Peyer's patch (tissue), 4 donors: ENCODE measurements around the gene KLHL29.

Source experiments
- POLR2A ChIP-seq, 2 donors: fragments of 450-650 bp; IDR thresholded peaks; one replicate each; pipeline ENCODE4 v1.5.1; 2017; ENCODE audit warnings: antibody characterized with exemption in 2 of 2, mild to moderate bottlenecking in 2 of 2, moderate library complexity in 2 of 2
- TF ChIP-seq, protein P1 (sequence below), 6 experiments: fragments of 450-650 bp in 4 of 6; fragments of 200-600 bp in 2 of 6; sonication (generic) in 1 of 6; IDR thresholded peaks; one replicate each; pipeline ENCODE4 v1.5.1; 2017 to 2019; ENCODE audit warnings: antibody characterized with exemption in 6 of 6, mild to moderate bottlenecking in 3 of 6, moderate library complexity in 1 of 6

DNA sequence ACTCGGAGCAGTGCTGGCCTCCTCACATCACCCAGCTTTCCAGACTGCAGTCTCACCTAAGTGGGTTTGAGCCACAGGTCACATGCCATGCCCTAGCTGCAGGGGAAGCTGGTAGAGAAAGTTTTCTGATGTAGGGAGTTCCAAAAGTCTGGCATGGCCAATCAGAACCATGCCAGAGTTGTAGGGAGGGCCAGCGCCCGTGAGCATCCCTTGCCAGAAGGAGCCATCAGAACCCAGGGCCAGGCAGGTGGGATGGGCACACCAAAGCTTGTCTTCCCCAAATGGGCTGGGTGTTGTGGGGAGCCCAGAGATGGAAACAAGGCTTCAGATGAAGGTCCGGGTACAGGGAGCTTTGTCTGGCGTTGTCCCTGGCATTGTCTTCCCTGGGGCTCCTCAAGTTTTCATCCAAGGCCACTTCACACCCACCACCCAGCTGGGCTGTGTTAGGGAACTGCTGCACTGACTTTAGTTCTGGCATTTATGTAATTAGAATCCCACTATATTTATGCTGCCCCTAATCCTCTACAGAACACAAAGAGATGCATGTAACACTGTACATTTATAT is 247.9 kb downstream of the KLHL29 start:
- TF ChIP-seq, protein P1, sequence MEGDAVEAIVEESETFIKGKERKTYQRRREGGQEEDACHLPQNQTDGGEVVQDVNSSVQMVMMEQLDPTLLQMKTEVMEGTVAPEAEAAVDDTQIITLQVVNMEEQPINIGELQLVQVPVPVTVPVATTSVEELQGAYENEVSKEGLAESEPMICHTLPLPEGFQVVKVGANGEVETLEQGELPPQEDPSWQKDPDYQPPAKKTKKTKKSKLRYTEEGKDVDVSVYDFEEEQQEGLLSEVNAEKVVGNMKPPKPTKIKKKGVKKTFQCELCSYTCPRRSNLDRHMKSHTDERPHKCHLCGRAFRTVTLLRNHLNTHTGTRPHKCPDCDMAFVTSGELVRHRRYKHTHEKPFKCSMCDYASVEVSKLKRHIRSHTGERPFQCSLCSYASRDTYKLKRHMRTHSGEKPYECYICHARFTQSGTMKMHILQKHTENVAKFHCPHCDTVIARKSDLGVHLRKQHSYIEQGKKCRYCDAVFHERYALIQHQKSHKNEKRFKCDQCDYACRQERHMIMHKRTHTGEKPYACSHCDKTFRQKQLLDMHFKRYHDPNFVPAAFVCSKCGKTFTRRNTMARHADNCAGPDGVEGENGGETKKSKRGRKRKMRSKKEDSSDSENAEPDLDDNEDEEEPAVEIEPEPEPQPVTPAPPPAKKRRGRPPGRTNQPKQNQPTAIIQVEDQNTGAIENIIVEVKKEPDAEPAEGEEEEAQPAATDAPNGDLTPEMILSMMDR (IDR thresholded peaks at IDR 0.05) = no peak
- TF ChIP-seq POLR2A (IDR thresholded peaks at IDR 0.05) = no peak
